NCI-H2171 (cell line): Measurements from ENCODE around the gene SUN5.

Experiments
- DNase-seq: peaks from one replicate; lab custom pipeline; 2025; lab: John Stamatoyannopoulos, UW

SUN5 gene

DNA sequence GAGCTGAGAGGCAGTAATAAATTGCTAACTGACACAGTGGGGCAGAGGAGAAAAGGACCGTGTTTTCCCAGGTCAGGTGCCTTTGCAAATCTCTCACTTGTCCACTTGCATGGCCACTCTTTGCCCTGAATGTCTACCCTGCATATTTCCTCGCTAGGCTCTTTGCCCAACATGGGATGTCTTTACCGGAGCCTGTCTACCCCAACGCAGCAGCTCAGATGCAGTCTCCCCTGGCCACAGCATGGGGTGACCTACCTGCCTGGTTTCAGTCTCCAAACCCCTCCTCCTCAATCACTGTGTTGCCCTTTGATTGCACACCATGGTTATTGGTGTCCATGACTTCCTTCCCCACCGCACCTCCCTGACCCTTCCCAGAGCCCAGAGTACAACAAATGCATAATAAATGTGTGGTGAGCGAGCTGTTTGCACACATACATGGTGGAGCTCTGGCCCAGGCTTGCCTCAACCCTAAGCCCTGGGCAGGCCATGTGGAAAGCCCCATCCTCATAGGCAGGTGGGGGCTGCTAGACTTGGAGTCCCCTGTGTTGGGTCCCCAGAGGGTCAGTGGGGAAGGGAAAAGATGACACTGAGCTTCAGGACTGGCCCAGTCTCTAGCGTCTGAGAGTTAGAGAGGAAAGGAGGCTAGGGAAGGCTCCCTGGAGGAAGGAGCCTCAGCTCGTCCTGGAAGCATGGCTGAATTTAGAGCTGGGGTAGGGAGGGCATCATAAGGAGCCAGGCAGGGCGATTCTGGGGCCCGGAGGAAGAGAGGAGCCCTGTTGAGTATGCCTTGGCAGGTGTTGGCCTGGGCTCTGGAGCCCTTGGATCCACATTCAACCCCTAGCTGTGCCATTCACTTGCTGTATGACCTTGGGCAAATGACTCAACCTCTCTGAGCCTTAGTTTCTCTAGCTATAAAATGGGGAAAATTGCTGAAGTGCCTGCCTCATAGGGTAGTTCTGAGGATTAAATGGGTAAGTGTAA lies 22.8 kb upstream of the SUN5 start:
- DNase-seq, result no peak

DNA sequence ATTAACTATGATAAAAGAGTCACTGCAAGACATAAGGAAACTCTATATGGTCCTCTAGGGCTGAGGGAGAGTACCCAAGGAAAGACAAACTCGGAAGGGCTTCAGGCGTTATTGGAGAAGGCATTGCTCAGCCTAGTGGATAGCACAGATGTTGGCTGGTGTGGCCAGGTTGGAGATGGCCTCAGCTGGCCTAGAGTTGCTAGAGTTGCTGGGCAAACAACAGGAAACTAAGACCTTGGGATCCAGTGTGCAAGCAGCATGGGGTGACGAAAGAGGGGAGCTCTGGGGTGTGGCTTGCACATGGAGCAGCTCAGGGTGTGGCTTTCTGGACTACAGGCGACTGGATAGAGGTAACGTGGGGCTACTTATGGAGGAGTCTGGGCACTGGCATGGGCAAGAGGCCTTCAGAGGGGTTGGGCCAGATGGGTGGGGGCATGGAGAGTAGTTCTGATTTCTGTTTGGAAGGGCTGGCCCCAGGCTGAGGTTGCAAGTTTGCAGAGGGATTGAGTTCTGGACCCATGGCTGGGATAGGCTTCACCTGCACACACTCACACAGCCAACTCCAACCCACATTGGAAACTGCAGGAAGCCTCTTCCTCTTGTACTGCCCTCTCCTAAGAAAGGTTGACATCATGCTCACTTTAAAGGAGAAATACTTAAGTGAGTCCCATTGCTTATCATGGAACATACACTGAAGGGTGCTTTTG lies 22.0 kb upstream of the SUN5 start:
- no peak for DNase-seq

DNA sequence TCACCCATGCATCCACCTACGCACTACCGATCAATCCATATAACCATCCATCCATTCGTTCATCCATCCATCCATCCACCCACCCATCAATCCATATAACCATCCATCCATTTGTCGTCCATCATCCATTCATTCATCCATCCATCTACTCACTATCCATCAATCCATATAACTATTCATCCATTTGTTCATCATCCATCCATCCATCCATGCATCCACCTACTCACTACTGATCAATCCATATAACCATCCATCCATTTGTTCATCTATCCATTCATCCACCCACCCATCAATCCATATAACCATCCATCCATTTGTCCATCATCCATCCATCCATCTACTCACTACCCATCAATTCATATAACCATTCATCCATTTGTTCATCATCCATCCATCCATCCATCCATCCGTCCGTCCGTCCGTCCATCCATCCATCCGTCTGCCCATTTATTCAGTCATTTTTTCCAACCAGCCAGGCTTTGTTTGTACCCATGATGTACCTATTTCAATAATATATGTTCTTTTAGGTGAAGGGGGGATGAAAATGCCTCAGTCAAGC lies 21.2 kb upstream of the SUN5 start:
- no peak for DNase-seq

DNA sequence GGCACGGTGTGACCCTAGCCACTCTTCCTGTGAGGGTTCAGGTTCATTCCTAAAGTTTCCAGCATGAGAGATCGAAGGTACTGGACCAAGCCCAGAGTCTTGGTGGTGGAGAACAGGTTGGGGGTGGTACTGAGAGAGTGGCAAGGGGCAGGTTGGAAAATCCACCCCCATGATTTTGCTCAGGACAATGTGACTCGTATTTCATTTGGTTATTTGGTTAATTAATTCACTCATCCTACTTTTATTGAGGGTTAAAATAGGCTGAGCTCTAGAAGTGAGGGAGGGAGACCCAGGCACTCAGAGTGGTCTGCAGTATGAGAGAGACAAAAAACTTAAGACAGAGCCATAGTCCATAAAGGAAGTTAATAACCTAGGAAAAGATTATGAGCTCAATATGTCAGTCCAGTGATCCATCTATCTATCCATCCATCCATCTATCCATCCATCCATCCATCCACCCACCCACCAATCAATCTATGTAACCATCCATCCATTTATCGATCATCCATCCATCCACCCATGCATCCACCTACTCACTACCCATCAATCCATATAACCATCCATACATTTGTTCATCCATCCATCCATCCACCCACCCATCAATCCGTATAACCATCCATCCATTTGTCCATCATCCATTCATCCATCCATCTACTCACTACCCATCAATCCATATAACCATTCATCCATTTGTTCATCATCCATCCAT lies 20.5 kb upstream of the SUN5 start:
- DNase-seq, result no peak

DNA sequence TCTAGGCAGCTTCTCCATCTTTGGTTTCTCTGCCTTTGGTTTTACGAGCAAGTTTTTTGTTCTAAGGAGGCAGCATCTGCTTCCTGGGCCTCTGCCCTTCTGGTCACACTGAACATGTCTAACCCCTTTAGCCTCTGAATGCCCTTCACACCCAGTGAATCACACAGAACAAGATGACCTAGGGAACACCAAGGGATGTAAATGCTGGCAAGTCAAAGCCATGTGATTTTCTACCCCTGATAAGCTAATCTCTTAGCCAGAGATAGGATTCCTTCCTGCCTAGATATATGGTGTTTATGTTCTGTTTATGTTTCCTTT lies 20.0 kb upstream of the SUN5 start:
- no peak for DNase-seq

DNA sequence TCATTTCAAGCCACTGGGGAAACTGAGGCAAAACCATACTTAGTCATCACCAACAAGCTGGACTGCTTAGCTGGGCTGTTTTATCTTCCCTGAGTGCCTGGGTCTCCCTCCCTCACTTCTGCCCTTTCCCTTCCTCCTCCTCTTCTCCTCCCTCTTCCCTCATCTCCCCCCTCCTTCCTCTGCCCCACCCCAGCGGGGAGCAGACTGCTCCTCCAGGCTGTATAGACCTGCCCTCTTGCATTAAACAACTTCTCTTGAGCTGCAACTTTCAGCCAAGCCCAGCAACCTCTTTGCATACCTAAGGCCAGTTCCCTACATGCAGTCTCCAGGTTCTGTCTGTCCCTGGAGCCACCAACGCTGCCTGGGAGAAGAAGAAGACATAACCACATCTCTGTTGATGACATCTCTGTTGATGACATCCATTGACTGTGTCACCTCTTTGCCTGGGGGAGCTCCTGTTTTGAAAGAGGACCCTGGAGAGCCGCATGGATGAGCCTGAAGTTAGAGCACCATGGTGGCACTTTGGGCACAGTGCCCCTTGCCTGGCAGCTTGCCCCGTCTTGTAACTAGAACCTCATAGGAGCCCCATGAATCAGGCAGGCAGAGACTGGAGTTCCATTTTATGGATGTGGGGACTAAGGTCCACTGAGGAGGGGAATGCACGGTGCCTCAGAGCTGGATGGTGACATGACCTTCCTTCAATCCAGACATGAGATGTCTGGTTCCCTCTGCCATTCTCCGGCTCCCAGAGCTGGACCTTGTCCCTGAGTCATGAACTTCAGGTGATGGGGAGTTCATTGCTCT lies 19.4 kb upstream of the SUN5 start:
- DNase-seq, result no peak

DNA sequence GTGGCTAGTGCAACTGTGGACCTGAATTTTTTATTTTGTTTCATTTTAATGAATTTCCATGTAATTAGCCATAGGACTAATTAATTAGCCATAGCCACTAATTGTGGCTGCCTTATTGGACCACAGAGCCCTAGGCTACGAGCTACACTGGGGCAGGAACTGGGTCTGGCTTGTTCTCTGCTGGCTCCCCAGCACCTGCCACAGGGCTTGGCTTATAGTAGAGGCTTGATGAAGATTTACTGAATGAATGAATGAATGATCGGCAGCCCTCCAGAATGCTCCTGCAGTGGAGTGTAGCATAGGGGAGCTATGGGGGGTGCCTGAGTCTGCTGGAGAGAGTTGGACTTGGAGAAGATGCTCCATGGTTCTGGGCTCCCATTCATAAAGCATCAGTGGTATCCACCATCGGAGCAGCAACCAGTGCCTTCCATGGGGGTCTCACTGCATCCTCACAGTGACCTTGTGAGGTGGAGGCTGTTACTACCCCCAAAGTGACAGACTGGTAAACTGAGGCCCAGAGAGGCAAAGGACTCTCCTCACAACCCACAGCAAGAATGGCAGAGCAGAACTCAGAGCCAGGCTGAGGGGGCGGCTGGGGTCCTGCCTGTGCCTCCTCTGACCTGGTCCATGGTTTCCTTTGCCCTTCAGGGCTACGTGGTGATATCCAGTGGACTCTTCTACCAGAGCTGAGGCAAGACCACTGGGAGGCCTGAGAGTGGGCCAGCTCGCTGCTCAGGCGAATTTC lies 18.6 kb upstream of the SUN5 start:
- no peak for DNase-seq

DNA sequence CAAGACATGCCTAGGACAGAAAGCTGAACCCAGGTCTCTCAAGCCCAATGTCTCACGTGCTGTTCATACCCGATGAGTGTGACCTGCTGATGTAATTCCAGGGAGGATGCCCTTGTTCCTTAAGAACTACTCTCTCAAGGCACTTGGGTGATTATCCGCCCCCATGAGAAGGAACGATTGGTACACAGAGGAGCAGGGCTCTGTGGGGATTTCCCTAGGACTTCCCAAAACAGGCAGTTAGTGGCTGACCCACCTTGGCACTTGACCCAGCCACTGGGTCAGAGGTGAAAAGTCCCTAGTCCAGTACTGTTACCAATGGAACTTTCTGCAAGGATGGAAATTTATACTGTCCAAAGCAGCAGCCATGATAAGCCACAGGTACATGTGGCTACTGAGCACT lies 18.1 kb upstream of the SUN5 start:
- DNase-seq, result no peak

DNA sequence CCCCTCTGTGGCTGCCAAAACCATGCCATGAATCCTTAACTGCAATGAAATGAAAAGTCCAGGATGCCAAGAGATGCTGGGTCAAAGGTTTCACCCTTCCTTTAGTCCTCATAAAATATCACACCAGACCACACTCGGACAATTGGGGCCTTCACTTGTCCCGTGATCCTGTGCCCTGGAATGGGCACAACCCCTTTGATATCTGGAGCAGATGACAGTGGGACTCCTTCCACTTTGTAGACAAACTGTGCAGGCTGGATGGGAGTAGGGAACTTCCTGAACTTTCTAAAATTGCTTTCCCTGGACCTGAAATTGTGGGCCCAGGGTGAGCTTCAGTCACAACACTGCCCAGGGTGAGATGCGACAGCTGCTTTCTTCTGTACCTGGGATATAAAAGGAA lies 17.6 kb upstream of the SUN5 start:
- no peak for DNase-seq

DNA sequence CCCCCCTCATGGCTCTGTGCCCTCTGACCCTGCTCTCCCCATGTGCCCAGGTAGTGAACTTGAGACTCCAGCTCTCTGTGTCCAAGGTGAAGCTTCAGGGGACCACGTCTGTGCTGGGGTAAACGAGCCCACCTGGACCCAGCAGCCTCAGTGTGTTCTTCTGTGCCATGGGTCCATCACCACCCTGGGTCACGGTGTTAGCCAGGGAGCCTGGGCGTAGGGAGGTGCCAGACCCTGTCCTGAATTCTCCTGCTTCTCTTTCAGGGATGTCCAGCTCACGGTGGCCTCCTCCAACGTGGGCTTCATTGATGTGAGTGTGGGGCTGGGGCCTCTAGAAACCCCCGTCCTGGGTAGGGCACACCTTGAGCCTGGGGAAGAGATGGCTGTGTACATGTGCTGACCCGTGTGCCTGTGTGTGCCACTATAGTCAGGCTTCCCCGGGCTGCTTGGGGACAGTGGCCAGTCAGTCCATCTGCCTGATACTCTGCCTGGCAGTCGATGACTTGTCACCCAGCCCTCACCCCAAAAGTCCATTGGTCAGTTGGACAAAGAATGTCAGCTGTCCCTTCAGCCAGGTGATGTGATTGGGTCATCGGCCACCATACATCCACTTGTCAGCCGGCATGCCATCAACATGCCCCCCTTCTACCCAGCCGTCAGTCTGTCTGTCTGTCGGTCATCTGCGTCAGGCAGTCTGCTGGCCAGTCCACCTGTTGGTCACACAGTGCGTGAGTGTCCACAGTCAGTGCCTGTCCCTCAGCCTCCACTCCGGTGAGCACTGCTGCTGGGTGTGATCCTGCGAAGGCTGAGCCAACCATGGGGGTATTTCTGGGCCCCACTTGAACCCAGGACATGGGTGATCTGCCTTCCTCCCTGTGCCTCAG lies 16.3 kb upstream of the SUN5 start:
- no peak for DNase-seq

DNA sequence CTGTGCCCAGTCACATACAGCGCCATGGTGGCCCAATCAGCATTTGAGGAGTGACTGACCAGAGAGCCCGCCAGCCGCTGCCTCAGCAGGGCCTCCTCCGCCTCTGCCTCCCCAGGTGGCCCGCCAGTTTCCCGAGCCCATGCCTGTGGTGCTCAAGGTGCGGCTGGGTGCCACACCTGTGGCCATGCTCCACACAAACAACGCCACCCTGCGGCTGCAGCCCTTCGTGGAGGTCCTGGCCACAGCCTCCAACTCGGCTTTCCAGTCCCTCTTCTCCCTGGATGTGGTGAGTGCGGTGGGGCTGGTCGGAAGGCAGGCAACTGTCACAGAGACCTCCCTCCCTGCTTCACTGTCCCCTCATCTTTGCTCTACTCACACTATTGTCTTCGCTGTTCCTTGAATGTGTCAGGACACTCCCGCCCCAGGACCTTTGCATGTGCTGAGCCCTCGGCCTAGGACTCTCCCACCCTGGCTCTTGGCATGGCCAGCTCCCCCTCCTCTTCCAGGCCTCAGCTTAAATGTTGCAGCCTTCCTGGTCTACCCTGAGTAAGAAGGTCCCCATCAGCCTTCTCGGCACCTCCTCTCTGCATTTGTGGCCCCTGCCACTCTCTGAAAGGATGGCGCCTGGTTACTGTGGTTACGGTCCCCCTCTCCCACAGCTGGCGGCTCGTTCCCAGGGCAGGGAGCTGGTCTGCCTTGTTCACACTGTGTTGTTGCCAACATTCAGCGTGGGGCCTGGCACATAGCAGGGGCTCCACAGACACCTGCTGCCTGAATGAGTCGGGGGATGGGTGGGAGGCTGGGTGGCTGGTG lies 15.4 kb upstream of the SUN5 start:
- DNase-seq, result no peak

DNA sequence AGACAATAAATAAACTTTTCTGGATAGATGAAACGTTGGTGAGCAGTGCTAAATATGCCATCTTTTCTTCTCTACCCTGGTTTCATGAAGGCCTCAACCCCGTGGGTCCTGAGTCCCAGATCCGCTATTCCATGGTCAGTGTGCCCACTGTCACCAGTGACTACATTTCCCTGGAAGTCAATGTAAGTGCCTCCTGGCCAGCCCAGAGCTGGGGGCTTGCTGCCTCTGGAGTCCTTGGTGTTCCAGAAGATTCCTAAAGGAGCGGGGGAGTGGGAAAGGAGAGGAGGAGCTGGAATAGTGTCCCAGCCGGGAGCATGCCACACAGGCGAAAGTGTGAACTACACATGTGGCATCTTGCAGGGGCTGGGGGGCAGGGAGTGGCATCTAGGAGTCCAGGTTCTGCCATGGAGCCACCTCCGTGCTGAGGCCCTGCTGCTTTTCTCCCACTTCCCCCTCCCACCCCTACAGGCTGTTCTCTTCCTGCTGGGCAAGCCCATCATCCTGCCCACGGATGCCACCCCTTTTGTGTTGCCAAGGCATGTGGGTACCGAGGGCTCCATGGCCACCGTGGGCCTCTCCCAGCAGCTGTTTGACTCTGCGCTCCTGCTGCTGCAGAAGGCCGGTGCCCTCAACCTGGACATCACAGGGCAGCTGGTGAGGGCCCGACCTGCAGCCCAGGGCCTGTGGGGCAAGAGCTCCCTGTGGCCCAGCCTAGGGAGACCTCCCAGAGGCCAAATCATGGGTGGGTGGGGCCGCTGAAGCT lies 14.1 kb upstream of the SUN5 start:
- no peak for DNase-seq

DNA sequence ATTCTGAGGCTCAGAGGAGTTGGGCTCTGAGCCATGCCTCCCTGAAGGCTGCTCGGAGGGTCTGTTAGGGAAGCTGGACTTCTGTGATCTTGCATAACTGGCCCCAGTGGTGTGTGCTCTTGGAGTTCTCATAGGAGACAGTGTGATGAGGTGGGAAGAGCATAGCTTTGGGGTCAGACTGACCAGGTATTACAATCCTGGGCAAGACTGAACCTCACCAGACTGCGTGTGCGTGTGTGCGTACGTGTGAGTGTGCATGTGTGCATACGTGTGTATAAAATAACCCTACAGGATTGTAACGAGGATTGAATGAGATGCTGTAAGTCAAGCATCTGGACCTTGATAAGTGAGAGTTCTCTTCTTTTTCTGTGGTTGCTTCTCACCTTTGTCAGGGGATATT lies 13.3 kb upstream of the SUN5 start:
- no peak for DNase-seq

DNA sequence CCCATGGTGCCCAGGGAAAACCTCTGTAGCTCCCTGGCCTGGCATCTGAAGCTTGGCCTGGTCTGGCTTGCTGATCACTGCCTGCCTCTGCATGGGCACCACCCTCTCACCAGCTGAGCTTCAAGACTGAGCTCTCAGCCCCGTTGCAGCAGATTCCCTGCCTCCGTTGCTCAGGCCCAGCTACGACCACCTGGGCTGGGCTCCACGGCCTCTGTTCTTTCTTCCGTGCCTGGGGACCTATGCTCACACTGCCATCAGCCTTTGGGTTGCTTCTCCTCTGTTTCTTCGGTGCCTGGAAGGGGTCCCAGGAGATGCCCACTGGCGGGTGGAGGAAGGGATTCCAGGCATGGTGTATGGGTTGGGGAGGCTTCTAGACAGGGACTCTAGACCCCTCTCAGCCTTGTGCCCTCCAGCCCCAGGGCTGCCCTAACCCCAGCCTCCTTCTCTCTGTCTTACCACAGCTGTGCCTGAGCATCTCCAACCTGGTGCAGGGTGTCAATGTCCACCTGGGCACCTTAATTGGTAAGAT lies 12.4 kb upstream of the SUN5 start:
- no peak for DNase-seq

DNA sequence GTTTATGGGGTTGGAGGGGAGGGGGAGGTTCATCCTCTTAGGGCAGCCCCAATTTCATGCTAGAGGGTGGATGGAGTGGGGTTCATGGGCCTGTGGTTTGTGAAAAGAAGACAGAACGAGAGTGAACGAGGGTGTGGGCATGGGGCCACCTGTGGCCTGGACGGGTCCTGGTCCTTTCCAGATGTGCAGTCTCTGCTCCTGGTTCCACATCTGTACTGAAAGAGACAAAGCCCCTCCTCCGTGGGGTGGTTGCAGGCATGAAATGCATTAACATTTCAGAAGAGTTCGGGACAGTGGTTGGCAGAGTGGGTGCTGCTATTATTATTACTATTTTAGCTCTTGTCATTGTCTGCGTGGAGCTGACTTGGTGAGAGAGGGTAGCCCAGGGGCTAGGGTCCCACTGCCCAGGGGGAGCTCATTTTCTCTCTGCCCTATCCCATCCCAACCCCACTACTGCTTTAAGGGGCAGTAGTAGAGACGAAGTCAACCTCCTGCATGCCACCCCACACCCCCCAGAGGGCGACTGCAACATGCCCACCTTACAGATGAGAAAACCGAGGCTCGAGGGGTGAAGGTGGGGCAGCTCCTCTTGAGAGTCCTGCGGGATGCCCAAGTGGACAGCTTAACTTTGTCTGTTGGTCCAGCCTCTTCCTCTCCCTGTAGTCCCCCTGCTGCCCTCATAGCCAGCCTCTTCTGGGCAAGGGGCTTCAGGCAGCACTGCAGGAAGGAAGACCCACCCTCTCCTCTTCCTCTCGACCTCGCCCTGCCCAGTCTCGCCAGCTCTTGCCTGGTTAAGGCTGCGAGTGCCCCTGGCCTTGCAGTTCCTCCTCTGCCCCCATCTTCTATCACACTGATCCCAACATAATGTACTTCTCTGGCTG lies 11.7 kb upstream of the SUN5 start:
- DNase-seq, result no peak

DNA sequence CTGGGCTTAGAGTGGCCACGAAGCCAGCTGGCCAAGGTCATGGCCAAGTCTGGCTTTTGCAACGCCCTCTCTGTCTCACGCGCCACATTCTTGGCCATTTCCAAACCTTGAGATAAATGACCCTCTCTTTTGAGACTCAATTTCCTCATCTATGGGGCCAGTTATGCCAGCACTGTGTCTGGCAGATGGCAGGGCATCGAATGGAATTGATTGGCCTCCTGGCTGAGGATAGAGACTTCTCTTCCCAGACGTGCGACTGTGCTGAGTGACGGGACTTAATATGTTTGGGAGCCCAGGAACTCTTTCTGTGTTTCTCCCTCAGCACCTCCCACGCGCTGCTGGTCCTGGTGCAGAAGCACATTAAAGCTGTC lies 10.9 kb upstream of the SUN5 start:
- DNase-seq, result no peak
